Peyer's patch (tissue), 4 donors: ENCODE data around the gene TEX264.

ENCODE experiments used
- POLR2A ChIP-seq, 2 donors: fragments of 450-650 bp; IDR thresholded peaks; one replicate each; pipeline ENCODE4 v1.5.1; 2017; ENCODE audit warnings: antibody characterized with exemption in 2 of 2, mild to moderate bottlenecking in 2 of 2, moderate library complexity in 2 of 2
- TF ChIP-seq, protein P1 (sequence below), 6 experiments: fragments of 450-650 bp in 4 of 6; fragments of 200-600 bp in 2 of 6; sonication (generic) in 1 of 6; IDR thresholded peaks; one replicate each; pipeline ENCODE4 v1.5.1; 2017 to 2019; ENCODE audit warnings: antibody characterized with exemption in 6 of 6, mild to moderate bottlenecking in 3 of 6, moderate library complexity in 1 of 6

DNA sequence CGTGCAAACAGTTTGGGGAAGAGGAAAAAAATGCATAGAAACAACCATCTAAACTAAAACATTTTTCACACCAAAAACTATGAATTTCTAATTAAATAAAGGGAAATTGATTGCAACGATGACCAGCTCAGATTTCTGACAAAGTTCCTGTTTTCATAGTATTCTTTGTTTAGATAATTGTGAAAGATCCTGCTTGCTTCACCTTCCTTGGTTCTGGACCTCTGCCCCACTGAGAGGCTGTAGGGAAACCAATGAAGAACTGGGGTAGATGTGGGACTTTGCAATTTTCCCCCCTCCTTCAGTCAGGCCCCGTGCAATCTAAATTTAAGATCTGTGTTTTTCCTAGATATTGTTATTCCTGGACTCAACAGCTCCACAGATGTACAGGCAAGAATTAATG lies 13.8 kb upstream of the TEX264 start:
- TF ChIP-seq, protein P1, sequence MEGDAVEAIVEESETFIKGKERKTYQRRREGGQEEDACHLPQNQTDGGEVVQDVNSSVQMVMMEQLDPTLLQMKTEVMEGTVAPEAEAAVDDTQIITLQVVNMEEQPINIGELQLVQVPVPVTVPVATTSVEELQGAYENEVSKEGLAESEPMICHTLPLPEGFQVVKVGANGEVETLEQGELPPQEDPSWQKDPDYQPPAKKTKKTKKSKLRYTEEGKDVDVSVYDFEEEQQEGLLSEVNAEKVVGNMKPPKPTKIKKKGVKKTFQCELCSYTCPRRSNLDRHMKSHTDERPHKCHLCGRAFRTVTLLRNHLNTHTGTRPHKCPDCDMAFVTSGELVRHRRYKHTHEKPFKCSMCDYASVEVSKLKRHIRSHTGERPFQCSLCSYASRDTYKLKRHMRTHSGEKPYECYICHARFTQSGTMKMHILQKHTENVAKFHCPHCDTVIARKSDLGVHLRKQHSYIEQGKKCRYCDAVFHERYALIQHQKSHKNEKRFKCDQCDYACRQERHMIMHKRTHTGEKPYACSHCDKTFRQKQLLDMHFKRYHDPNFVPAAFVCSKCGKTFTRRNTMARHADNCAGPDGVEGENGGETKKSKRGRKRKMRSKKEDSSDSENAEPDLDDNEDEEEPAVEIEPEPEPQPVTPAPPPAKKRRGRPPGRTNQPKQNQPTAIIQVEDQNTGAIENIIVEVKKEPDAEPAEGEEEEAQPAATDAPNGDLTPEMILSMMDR (IDR thresholded peaks at IDR 0.05), result no peak
- no peak for TF ChIP-seq POLR2A (IDR thresholded peaks at IDR 0.05)
